K562 (cell line): ENCODE data around the gene WDR88. TPM values are rescaled to one million over a fixed set of nuclear protein-coding genes. Genes with fewer than 3 reads are reported as not detected.
A peak's percentile ranks its signal among the peaks of the same experiment; 100 is the strongest.

ENCODE experiments used
- ADNP ChIP-seq: fragments of 200-800 bp; sonication (Bioruptor generic); IDR thresholded peaks from 2 replicates; pipeline ENCODE4 v1.6.1; 2016; ENCODE audit warnings: missing genetic modification characterization, missing compliant biosample characterization
- ARID2 ChIP-seq: fragments of 450-650 bp; IDR thresholded peaks from 2 replicates; pipeline ENCODE4 v1.6.1; 2017; ENCODE audit warnings: antibody characterized with exemption, mild to moderate bottlenecking
- GTF2F1 ChIP-seq: IDR thresholded peaks from 2 replicates; pipeline ENCODE4 v1.6.1; 2011; ENCODE audit warnings: low read depth, low read length, improper control_type of control experiment
- KLF6 ChIP-seq: fragments of 250-450 bp; sonication (Bioruptor Pico); IDR thresholded peaks from 2 replicates; pipeline ENCODE4 v1.4.0; 2020; ENCODE audit warnings: mild to moderate bottlenecking, moderate library complexity, borderline replicate concordance
- MBD2 ChIP-seq: sonication (generic); IDR thresholded peaks from 2 replicates; pipeline ENCODE4 v1.6.1; 2016; ENCODE audit warnings: low read depth, borderline replicate concordance
- REST ChIP-seq, 2 experiments: fragments of 450-650 bp; formaldehyde crosslinking in 1 of 2; IDR thresholded peaks; 2 replicates each; pipeline versions ENCODE4 v1.4.0 to v1.6.1; 2014 to 2020; ENCODE audit warnings: mild to moderate bottlenecking in 2 of 2, borderline replicate concordance in 1 of 2, low read depth in 1 of 2
- SIRT6 ChIP-seq: IDR thresholded peaks from one replicate; pipeline ENCODE4 v1.6.1; 2012; ENCODE audit warnings: low read depth, mild to moderate bottlenecking, control low read depth, inconsistent platforms, low read length, moderate library complexity
- SREBF1 ChIP-seq: fragments of 150-350 bp; IDR thresholded peaks from 2 replicates; pipeline ENCODE4 v1.6.1; 2014; ENCODE audit warnings: antibody characterized with exemption, low read depth, low read length, borderline replicate concordance
- TEAD4 ChIP-seq, 2 experiments: sonication (generic) in 1 of 2; formaldehyde crosslinking in 1 of 2; IDR thresholded peaks; 2 replicates each; pipeline versions ENCODE4 v1.6.1 to v1.8.0; 2012 to 2022; ENCODE audit warnings: borderline replicate concordance in 1 of 2, inconsistent platforms in 1 of 2, low read length in 1 of 2, mild to moderate bottlenecking in 1 of 2, missing genetic modification reagents in 1 of 2
- ZBTB9 ChIP-seq: fragments of 450-650 bp; formaldehyde crosslinking; IDR thresholded peaks from 2 replicates; pipeline ENCODE4 v1.4.0; 2020; ENCODE audit warnings: mild to moderate bottlenecking, moderate library complexity
- ZNF512 ChIP-seq: IDR thresholded peaks from 2 replicates; pipeline ENCODE4 v1.6.1; 2016; ENCODE audit warnings: missing genetic modification characterization, missing compliant biosample characterization
- ZNF561 ChIP-seq: fragments of 450-650 bp; formaldehyde crosslinking; conservative IDR thresholded peaks from 2 replicates; pipeline ENCODE4 v1.4.0; 2020; ENCODE audit warnings: mild to moderate bottlenecking, moderate library complexity
- polyA plus RNA-seq, 8 experiments: library from polyadenylated mRNA; depleted of rRNA in 4 of 8; stranded (reverse) in 5 of 8; unstranded in 3 of 8; fragments of >200 nt; fragmentation: Nextera tagmentation in 2 of 8; fragmentation: Illumina TruSeq in 1 of 8; extraction: Ambion mirVana in 2 of 8; extraction: Trizol in 1 of 8; gene quantifications; 2 replicates each; pipeline versions ENCODE4 v1.2.1 to v1.2.3, GENCODE V29; 2011 to 2014; ENCODE audit warnings: inconsistent platforms in 1 of 8, missing spikeins in 1 of 8
- total RNA-seq, 7 experiments: library from RNA; depleted of rRNA in 6 of 7; stranded (reverse); fragments of >200 nt in 6 of 7; fragmentation: Illumina TruSeq in 2 of 7; extraction: Trizol in 2 of 7; gene quantifications; 2 replicates each; pipeline versions ENCODE4 v1.2.1 to v1.2.3, GENCODE V29; 2011 to 2021; ENCODE audit warnings: low replicate concordance in 1 of 7

WDR88 gene
- total and polyA plus RNA-seq, 9 of the 15 experiments (the other 6 are each of a cell fraction or from before 2014, with no cell fraction given): 0.03 to 0.04 TPM; not detected in 7

- TF ChIP-seq REST (IDR thresholded peaks at IDR 0.05; ENCODE audit: borderline replicate concordance) (peak; percentile 20; the same call in 1 of the 2 replicates), REST (CRISPR knock-in tag; IDR thresholded peaks at IDR 0.05; ENCODE audit: low read depth) (no peak), GTF2F1 (no peak), TEAD4 (IDR thresholded peaks at IDR 0.05; ENCODE audit: low read length) (peak; percentile 92), TEAD4 (CRISPR knock-in tag; IDR thresholded peaks at IDR 0.05; ENCODE audit: borderline replicate concordance) (no peak), KLF6 (CRISPR knock-in tag) (no peak), ARID2 (no peak), SREBF1 (no peak), ZBTB9 (CRISPR knock-in tag) (peak; percentile 35; the same call in 1 of the 2 replicates), ZNF512 (no peak), MBD2 (no peak), ADNP (tag) (no peak), SIRT6 (no peak), ZNF561 (CRISPR knock-in tag) (no peak)
Observed at GRCh38 chr19:33100894-33101644, 30.8 kb upstream of the WDR88 start (continued).
